HL-60 (cell line): Measurements from ENCODE around the gene ZSCAN29.

Source experiments
- DNase-seq, 2 experiments: peaks; one replicate each; pipeline ENCODE4 v3.0.0-alpha.2; 2010 to 2020; ENCODE audit warnings: low read depth in 1 of 2, low spot score in 1 of 2
- H3K27ac ChIP-seq: fragments of 250-450 bp; sonication (Bioruptor Pico); replicated peaks from 2 replicates; pipeline ENCODE4 v1.5.1; 2020; ENCODE audit warnings: mild to moderate bottlenecking, moderate library complexity
- H3K27me3 ChIP-seq: fragments of 250-450 bp; sonication (Bioruptor Pico); 2 replicates; pipeline ENCODE4 v1.5.1; 2021; ENCODE audit warnings: mild to moderate bottlenecking, moderate library complexity; ENCODE audit not compliant: insufficient read depth, poor library complexity, severe bottlenecking
- H3K4me3 ChIP-seq: replicated peaks from 2 replicates; pipeline ENCODE4 v1.5.1; 2011; ENCODE audit warnings: mild to moderate bottlenecking, control low read depth, low read length; ENCODE audit not compliant: insufficient read depth
- GABPA ChIP-seq: IDR thresholded peaks from 2 replicates; pipeline ENCODE4 v1.6.1; 2012; ENCODE audit warnings: low read depth
- POLR2AphosphoS5 ChIP-seq: IDR thresholded peaks from 2 replicates; pipeline ENCODE4 v1.6.1; 2012; ENCODE audit warnings: low read depth
- SPI1 ChIP-seq: IDR thresholded peaks from 2 replicates; pipeline ENCODE4 v1.6.1; 2012; ENCODE audit warnings: low read depth, mild to moderate bottlenecking, borderline replicate concordance
- TF ChIP-seq, protein P1 (sequence below): IDR thresholded peaks from 2 replicates; pipeline ENCODE4 v1.6.1; 2012; ENCODE audit warnings: low read depth; ENCODE audit not compliant: insufficient replicate concordance
- TF ChIP-seq, protein P2 (sequence below): IDR thresholded peaks from one replicate; pipeline ENCODE4 v1.5.1; 2011; ENCODE audit warnings: low read length, control low read depth, inconsistent platforms; ENCODE audit not compliant: insufficient read depth

Gene ZSCAN29

DNA sequence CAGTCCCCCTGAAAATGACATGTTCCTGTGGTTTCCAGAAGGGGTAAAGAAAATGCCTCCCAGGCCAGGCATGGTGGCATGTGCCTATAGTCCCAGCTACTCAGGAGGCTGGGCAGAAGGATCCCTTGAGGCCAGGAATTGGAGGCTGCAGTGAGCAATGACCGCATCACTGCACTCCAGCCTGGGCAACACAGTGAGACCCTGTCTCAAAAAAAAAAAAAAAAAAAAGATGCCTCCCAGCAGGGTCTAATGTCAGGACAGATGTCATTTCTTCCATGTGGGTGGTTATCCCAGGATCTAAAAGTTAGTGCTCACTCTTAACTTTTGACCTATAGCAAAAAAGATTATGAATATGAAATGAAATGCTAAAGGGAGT lies 53.9 kb downstream of the ZSCAN29 start:
- TF ChIP-seq GABPA (no peak), SPI1 (no peak), POLR2AphosphoS5 (no peak)
- TF ChIP-seq, protein P1, sequence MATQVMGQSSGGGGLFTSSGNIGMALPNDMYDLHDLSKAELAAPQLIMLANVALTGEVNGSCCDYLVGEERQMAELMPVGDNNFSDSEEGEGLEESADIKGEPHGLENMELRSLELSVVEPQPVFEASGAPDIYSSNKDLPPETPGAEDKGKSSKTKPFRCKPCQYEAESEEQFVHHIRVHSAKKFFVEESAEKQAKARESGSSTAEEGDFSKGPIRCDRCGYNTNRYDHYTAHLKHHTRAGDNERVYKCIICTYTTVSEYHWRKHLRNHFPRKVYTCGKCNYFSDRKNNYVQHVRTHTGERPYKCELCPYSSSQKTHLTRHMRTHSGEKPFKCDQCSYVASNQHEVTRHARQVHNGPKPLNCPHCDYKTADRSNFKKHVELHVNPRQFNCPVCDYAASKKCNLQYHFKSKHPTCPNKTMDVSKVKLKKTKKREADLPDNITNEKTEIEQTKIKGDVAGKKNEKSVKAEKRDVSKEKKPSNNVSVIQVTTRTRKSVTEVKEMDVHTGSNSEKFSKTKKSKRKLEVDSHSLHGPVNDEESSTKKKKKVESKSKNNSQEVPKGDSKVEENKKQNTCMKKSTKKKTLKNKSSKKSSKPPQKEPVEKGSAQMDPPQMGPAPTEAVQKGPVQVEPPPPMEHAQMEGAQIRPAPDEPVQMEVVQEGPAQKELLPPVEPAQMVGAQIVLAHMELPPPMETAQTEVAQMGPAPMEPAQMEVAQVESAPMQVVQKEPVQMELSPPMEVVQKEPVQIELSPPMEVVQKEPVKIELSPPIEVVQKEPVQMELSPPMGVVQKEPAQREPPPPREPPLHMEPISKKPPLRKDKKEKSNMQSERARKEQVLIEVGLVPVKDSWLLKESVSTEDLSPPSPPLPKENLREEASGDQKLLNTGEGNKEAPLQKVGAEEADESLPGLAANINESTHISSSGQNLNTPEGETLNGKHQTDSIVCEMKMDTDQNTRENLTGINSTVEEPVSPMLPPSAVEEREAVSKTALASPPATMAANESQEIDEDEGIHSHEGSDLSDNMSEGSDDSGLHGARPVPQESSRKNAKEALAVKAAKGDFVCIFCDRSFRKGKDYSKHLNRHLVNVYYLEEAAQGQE = no peak
- TF ChIP-seq, protein P2, sequence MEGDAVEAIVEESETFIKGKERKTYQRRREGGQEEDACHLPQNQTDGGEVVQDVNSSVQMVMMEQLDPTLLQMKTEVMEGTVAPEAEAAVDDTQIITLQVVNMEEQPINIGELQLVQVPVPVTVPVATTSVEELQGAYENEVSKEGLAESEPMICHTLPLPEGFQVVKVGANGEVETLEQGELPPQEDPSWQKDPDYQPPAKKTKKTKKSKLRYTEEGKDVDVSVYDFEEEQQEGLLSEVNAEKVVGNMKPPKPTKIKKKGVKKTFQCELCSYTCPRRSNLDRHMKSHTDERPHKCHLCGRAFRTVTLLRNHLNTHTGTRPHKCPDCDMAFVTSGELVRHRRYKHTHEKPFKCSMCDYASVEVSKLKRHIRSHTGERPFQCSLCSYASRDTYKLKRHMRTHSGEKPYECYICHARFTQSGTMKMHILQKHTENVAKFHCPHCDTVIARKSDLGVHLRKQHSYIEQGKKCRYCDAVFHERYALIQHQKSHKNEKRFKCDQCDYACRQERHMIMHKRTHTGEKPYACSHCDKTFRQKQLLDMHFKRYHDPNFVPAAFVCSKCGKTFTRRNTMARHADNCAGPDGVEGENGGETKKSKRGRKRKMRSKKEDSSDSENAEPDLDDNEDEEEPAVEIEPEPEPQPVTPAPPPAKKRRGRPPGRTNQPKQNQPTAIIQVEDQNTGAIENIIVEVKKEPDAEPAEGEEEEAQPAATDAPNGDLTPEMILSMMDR = no peak
- Histone ChIP-seq H3K27ac (no peak overlapping the region), H3K4me3 (no peak overlapping the region), H3K27me3 (no peaks in the 10 kb centered on the region)
- no peak for DNase-seq

DNA sequence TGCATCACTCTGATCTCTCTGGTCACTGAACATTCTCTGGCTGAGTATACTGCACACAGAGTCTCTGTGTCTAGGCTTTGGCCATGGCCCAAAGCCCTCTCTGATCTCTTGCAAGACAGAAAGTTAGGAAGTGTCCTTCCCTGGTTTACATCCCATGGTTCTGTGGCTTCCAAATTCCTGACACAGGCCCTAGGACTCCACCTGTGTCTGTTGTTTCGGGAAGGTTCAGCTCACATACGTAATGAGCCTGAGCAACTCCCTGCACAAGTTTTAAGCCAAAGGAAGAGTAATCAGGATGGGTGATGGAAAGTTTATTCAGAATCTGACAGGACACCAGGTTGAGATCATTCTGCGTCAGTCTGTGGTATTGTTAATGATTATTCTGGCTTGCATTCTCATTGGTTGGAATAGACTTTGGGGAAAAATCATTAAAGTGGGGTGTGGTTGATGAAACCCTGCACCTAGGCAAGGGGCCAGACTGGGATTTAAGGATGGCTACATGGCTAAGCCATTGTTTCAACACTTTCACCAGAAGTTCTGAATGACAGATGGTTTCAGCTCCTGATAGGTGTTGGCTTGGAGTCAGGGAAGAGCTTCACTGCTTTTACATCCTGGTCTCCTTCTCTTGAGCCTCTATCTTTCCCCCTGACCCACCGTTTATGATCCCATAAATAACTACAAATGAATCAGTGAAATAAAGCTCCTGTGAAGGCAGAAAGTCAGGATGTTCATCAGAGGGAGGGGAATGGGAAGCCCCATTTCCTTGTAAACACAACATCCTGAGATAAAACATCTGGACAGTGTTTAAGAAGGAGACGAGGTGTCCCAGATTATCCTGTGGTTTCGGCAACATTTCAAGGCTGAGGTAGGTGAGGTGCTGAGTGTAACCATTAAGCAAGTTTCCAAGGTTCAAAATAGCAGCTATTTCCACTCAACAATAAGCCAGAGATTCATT lies 54.5 kb downstream of the ZSCAN29 start:
- TF ChIP-seq POLR2AphosphoS5 (no peak), SPI1 (no peak), GABPA (no peak)
- TF ChIP-seq, protein P2 = no peak
- TF ChIP-seq, protein P1 = no peak
- Histone ChIP-seq H3K4me3 (no peak overlapping the region), H3K27ac (no peak overlapping the region), H3K27me3 (no peaks in the 10 kb centered on the region)
- DNase-seq = no peak

DNA sequence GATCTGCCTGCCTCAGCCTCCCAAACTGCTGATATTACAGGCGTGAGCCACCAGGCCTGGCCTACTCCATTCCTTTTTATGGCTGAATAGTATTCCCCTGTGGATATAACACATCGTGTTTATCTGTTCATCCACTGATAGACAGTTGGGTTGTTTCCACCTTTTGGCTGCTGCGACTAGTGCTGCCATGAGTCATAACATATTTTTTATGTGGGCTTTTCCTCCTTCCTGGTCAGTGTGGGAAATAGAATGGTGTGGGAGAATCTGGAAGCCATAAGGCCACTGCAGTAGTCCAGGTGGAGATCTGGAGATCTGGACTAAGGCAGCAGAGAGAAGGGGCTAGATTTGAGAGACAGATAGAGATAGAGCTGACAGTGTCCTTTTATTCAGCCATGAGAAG lies 56.7 kb downstream of the ZSCAN29 start:
- H3K27me3 ChIP-seq = peaks cover 4% of the 10 kb centered on the region
- DNase-seq = no peak
- no peak overlapping the region for H3K4me3 ChIP-seq
- H3K27ac ChIP-seq = no peak overlapping the region
- TF ChIP-seq SPI1 (no peak), GABPA (no peak), POLR2AphosphoS5 (no peak)
- TF ChIP-seq, protein P1 = no peak
- TF ChIP-seq, protein P2 = no peak
